Measurements from ENCODE around the gene DGCR2.

The DGCR2 gene

DNA sequence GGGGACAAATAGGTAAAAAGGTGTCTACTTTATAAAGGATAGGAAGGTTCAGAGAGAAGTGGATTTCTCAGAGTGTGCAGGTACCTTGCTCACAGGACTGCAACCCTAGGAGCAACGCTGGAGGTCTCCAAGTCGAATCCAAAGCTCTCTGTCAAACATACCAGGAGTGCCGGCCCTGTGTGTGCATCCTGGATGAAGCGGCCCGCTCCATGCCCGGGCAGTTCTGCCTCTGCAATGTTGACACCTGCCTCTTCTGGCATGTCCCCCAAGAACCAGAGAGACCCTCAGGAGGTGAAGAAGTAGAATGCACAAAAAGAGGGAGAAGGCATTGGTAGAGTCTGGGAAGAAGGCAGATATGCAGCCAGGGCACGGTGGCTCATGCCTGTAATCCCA lies 5.8 kb upstream of the DGCR2 start:
- no peak for DNase-seq (ENCODE audit: low read depth, low spot score)

DNA sequence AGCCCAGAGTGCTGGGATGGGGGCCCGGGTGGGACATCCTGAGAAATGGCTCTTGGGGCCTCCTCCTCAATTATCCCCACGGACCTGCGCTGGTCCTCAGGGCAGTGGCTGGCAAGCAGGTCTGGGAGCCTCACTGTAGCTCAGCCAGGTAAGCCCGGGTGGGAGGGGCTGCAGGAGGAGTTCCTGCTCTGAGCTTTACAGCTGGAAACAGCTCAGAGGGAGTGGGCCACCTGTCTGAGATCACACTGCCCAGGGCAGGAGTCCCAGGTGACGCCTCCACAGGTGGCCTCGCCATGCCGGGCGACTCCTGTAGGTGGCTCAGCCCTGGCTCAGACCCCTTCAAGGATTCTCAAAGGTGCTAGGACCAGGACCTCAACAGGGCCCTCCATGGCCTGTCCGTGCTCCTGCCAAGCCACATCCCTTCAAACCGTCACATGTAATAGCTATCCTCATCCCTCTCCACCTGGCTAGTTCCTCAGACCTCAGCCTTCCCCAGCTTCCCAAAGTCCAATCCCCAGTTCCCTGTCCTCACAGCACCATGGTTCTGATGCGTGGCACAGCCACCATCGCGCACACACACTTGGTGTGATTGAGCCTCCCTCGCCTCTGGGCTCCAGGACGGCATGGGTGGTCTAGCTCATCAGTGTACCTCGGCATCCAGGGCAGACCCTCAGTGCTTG lies 5.3 kb upstream of the DGCR2 start:
- no peak for DNase-seq (ENCODE audit: low read depth, low spot score)

DNA sequence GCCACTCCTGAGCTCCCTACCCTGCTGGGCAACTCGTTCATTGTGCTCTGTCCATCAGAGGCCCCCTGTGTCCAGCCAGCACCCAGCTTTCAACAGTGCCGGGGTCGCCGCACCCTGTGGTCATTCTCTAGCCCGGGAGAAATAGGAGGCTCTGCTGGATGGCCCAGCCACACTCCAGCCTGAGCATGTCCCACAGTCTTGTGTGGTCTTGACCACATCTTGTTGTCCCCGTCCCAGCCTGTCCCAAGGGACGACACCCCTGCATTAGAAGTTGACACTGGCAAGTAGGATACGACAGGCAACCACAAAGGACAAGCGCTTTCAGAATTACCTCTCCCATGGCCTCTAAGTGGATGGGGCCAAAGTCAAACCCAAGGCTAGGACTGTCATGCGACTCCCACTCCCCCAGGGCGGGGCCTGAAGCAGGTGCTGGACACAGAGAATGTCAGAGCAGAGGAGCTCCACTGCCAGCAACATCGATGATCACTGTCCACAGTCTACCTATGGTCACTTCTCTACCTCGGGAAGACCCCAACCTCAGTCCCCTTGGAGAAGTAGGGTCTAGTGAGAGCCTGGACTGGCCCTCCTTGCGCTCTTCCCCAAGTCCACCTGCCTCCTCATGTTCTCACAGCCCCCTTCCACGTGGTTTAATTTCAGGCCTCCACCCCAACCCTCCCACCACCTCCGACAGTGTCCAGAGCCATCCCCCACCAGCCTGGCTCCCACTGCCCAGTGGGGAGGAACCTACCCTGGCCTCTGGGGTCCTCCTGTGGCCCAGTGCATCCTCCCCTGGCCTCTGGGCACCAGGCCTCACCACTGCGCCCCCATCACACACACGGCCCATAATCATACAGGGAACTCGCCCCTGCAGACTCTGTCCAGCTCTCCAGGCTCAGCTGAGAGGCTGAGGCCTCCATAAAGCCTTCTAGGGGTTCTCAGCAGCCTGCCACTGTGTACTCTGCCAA lies 4.4 kb upstream of the DGCR2 start:
- DNase-seq (ENCODE audit: low read depth, low spot score): no peak

GRCh38 chr22:19125474-19126308 lies 3.5 kb upstream of the DGCR2 start:
- no peak for DNase-seq (ENCODE audit: low read depth, low spot score)

DNA sequence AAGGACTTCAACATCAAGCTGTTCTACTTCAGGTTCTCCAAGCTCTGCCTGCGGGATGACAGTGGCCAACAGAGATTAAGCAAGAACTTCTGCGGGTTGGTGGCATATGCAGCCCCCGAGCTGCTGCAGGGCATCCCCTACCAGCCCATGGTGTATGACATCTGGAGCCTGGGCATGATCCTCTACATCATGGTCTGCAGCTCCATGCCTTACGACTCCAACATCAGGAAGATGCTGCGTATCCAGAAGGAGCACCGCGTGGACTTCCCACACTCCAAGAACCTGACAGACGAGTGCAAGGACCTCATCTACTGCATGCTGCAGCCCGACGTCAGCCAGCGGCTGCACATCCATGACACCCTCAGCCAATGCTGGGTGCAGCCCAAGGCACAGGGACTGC lies 2.8 kb upstream of the DGCR2 start:
- no peak for DNase-seq (ENCODE audit: low read depth, low spot score)

DNA sequence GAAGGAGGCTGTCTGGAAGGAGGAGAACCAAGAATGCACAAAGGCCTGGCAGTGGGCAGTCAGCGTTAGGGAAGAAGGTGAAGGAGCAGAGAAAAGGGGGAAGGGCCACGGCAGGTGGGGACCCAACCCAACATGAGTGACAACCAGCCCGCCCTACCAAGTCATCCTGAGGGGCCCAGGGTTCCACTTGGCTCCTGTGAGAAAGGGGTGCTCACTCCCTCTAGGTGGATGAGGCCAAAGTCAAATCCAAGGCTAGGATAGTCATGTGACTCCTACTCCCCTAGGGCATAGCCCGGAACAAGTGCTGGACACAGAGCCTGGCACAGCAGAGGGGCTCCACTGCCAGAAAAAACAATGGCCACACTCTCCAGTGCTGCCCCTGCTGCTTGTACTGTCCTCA lies 2.2 kb upstream of the DGCR2 start:
- no peak for DNase-seq (ENCODE audit: low read depth, low spot score)

- DNase-seq (ENCODE audit: low read depth, low spot score): no peak
These were observed 1.7 kb upstream of the DGCR2 start for GRCh38 chr22:19123936-19124335.

DNA sequence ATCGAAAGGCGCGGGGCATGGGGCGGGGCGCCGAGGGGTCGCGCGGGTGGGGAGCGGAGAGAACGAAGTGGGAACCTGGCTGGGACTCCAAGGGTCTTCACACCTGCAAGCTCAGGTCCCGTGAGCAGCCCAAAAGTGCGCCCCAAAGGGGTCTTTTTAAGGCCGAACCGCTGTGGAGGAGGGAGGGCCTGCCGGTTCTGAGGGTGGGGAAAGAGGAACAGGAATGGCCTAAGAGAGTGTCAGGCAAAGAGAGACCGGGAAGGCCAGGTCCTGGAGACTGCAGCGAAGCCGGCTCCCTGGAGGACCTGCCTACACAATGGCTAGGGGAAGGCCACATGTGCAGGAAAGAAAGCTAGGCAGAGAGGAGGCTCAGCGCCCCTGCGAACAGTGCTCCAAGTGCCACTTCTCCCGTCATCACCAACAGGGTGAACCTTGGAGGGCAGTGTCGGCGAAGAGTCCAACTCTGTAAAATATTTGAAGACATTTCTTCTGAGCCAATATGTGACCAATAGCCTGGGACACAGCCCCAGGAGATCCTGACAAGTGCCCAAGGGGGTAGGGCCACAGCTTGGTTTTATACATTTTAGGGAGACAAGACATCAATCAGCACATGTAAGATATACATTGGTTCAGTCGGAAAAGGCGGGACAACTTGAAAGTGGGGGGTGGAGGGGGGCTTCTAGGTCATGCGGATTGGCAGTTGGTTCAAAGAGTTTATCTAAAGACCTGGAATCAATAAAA lies 710 bp upstream of the DGCR2 start:
- DNase-seq (ENCODE audit: low read depth, low spot score): no peak

DNA sequence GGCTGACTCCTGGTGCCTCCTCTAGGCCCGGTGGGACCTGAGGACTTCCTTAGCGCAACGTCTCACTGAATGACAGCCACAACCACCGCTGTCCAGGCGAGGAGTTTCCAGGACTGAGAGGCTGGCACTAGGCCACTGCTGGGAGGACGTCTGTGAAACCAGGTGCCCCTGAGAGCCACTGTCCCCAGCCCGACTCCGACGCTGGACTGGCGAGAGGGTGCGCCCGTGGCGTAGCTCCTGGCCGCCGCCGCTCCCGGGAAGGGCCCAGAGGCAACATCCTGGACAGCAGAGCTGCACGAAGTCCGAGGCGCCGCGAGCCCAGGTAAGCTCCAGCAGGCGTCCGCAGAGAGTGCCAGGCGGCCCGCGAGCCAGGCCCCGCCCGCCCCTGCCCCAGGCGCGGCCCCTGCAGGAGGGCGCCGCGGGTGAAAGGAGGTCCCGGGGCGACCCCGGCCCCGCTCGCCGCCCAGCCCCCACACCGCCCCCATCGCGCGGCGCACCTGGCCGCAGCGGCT lies 525 bp downstream of the DGCR2 start:
- DNase-seq (ENCODE audit: low read depth, low spot score): no peak

DNA sequence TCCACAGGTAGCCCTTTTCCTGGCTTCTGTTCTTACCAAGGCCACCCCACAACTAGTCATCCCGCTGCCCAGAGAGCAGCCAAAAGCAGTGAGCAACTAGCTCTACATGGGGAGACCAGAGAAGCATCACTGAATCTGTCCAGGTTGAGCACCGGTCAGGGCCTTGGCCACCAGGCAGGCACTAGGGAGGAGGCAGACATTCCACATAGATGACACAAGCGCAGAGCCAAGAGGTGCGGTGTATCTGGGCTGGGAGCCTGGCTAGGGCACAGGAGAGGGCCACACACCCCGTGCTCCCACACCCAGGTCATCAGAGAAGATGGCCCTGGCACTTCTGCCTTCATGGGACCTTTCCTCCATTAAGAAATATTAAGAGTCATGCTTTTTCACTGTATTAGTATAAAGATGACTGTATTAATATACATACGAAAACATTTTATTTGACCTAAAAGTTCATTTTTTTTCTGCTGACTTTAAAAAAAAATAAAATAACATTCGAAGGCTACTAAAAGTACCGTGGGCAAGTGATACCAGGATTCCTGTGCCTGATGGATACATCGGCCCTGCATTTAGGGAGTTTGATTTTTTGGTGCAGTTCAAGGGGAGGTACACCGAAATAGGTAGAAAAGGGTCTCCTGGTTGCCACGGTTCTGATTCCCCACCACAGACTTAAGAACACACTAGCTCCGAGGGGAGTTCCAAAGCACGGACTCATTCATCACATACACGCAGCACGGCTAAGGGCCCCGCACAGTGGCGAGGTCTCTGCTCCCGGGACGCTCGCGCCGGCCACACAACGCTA lies 1.2 kb downstream of the DGCR2 start:
- DNase-seq (ENCODE audit: low read depth, low spot score): no peak

- no peak for DNase-seq (ENCODE audit: low read depth, low spot score)
These were observed 2.3 kb downstream of the DGCR2 start for GRCh38 chr22:19119949-19120348.

- DNase-seq (ENCODE audit: low read depth, low spot score): no peak
These were observed 3.8 kb downstream of the DGCR2 start for GRCh38 chr22:19118329-19118880.

DNA sequence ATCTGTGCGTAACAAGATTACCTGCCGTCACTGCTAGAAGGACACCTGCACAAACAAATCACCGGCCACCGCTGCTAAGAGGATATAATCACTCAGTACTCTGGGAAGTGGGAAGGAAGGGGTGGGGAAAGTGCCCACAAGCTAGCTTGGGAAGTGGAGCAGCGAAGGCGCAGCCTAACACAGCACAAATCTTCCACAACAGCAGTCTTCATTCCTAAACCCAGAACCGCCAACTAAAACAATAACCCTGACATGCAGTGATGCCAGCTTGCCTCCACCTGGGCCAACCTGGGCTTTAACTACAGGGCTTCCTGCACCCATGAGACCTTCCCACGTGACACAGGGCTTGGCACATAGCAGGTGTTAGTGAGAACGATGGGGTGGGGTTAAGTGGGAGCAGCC lies 5.1 kb downstream of the DGCR2 start:
- DNase-seq (ENCODE audit: low read depth, low spot score): no peak

DNA sequence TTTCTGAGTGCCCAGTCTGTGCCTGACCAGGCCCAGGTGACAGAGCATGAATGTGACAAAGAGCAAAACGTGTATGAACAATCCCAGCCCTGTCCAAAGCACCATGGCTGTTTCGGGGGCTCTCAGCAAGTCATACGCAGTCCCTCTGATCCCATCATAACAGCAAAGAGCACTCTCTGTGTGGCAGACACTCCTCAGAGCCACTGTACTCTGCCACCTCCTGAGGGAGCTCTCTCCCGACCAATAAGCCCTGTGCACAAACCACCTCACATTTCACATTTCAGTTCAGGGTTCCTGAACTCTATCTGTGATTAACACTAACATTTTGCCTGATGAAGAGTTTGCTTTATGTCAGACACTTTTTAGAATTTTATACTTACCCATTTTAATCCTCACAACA lies 6.6 kb downstream of the DGCR2 start:
- DNase-seq (ENCODE audit: low read depth, low spot score): no peak

DNA sequence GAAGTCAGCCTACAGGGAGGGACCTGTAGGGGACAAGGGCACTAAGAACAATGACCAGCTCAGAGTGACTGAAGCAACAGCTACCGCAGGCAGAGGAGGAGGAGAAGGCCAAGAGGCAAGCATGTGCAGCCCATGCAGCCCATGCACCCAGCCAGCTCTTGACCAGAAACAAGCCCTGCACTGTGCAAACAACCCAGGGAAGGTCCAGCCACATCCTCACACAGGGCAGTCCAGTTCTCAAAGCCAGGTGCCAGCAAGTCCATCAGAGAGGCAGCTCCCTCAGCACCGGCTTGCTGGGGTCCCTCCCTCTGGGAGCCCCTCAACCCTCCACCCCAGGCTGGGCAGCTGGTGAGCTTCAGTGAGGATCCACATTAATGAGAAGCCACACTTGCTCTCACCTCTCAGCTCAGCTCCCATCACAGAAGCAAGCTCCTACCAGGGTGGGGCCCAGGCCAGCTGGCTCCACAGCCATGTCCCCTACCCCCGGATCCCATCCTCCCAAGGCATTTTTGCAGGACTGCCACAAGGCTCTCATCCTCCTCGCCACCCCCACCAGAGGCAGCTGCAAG lies 7.1 kb downstream of the DGCR2 start:
- DNase-seq (ENCODE audit: low read depth, low spot score): no peak

- no peak for DNase-seq (ENCODE audit: low read depth, low spot score)
These were observed 8.8 kb downstream of the DGCR2 start for GRCh38 chr22:19113429-19113828.

DNA sequence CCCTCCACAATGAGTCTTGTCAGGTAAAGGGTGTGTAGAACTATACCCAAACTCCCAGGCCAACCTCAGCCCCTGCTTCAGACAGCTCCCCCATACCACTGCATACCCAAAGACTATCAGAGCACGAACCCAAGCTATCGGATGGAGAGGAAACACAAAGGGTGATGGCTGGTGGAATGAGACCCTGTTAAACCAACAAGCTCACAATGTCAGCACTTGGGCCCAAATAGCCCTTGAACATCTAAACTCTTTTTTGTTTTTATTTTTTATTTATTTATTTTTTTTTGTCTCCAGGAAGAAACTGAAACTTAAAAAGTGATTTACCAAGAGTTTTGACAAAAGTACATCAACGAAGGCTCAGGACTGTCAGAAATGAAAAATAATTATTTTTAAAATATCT lies 10.6 kb downstream of the DGCR2 start:
- no peak for DNase-seq (ENCODE audit: low read depth, low spot score)

- DNase-seq (ENCODE audit: low read depth, low spot score): no peak
These were observed 11.1 kb downstream of the DGCR2 start for GRCh38 chr22:19111140-19111539.

DNA sequence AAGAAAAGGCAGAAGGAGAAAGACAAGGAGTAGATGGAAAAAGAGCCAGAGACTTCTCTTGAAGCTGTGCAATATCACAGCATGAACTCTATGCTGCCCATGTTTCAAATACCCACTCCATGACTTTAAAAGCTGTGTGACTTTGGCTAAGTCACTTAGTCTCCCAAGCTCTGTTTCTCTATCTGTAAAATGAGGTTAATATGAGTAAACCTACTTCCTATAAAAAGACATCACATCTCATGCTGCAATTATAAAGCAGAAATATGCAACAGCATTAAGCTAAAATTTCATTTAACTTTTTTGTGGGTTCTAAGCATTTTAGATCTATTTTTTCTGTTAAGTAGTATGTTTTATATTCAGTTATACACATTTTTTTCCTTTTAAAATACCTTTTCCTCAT lies 11.6 kb downstream of the DGCR2 start:
- no peak for DNase-seq (ENCODE audit: low read depth, low spot score)

DNA sequence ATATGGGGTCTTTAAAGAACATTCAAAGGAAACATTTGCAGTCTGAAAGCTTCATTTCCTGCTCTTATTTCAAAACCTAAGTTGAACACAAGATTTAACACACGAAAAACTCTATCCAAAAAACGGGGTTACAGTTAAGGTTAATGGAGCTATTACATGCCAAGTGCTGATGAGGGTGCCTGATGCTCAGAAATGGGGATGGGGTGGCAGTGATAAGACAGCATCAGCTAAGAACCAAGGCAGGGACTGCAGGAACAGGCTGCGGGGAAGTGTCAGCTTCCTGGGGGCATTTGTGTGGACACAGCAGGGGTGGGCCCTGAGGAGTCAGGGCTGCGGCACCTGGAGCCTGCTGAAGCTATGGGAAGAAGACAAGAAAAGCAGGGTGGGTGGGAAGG lies 12.2 kb downstream of the DGCR2 start:
- no peak for DNase-seq (ENCODE audit: low read depth, low spot score)

All from brain pericyte (primary cell).